Hepatocyte (in vitro differentiated cells): ENCODE results near the gene FBXL13. TPM values are rescaled to one million over a fixed set of nuclear protein-coding genes. Genes with fewer than 3 reads are reported as not detected.
"Not testable (repeated sequence)": the region's sequence is repeated elsewhere in the genome, so short reads cannot be mapped to it uniquely, and the experiment has no call there.

Experiments
- DNase-seq: peaks from one replicate; pipeline ENCODE4 v3.0.0-alpha.2; 2016; ENCODE audit warnings: low spot score
- H2AFZ ChIP-seq: fragments of 200-600 bp; sonication (generic); 2 replicates; pipeline ENCODE4 v1.6.0; 2016; ENCODE audit warnings: antibody characterized with exemption, mild to moderate bottlenecking
- H3K27ac ChIP-seq: fragments of 200-600 bp; sonication (generic); 2 replicates; pipeline ENCODE4 v1.5.1; 2016; ENCODE audit warnings: mild to moderate bottlenecking
- H3K27me3 ChIP-seq: fragments of 200-600 bp; sonication (generic); 2 replicates; pipeline ENCODE4 v1.6.1; 2016
- H3K36me3 ChIP-seq: fragments of 200-600 bp; sonication (generic); replicated peaks from 2 replicates; pipeline ENCODE4 v1.5.1; 2016; ENCODE audit warnings: low read depth; ENCODE audit not compliant: insufficient read depth
- H3K4me1 ChIP-seq: fragments of 200-600 bp; sonication (generic); 2 replicates; pipeline ENCODE4 v1.5.1; 2016; ENCODE audit warnings: mild to moderate bottlenecking, moderate library complexity; ENCODE audit not compliant: insufficient read depth
- H3K4me2 ChIP-seq: fragments of 200-600 bp; sonication (generic); 2 replicates; pipeline ENCODE4 v1.6.0; 2016
- H3K4me3 ChIP-seq: fragments of 200-600 bp; sonication (generic); 2 replicates; pipeline ENCODE4 v1.5.1; 2016; ENCODE audit warnings: mild to moderate bottlenecking
- H3K79me2 ChIP-seq: fragments of 200-600 bp; sonication (generic); 2 replicates; pipeline ENCODE4 v1.6.0; 2017; ENCODE audit warnings: mild to moderate bottlenecking
- H3K9me2 ChIP-seq: fragments of 200-600 bp; sonication (generic); replicated peaks from 2 replicates; pipeline ENCODE4 v1.6.0; 2017; ENCODE audit warnings: mild to moderate bottlenecking; ENCODE audit not compliant: insufficient read depth
- H3K9me3 ChIP-seq: fragments of 200-600 bp; sonication (generic); 2 replicates; pipeline ENCODE4 v1.5.1; 2016; ENCODE audit warnings: low read depth, mild to moderate bottlenecking
- H4K20me1 ChIP-seq: fragments of 200-600 bp; sonication (generic); 2 replicates; pipeline ENCODE4 v1.6.0; 2016; ENCODE audit warnings: mild to moderate bottlenecking; ENCODE audit not compliant: insufficient read depth, poor library complexity, severe bottlenecking
- EZH2 ChIP-seq: fragments of 200-600 bp; sonication (generic); IDR thresholded peaks from 2 replicates; pipeline ENCODE4 v1.6.1; 2016; ENCODE audit warnings: antibody characterized with exemption, mild to moderate bottlenecking, borderline replicate concordance
- EZH2phosphoT487 ChIP-seq: fragments of 200-600 bp; sonication (generic); IDR thresholded peaks from one replicate; pipeline ENCODE4 v1.6.1; 2018; ENCODE audit warnings: antibody characterized with exemption, mild to moderate bottlenecking, low read depth, moderate library complexity; ENCODE audit not compliant: unreplicated experiment, severe bottlenecking
- WGBS: methylation state at CpG from one replicate; pipeline ENCODE4 v1.1.6; 2016; ENCODE audit warnings: low lambda C conversion rate; ENCODE audit errors: missing lambda C conversion rate; 5-methylcytosine and 5-hydroxymethylcytosine counted together
- polyA plus RNA-seq: library from polyadenylated mRNA; unstranded; fragments of >200 nt; fragmentation: Nextera tagmentation; extraction: Ambion mirVana; gene quantifications from 2 replicates; pipeline ENCODE4 v1.2.1, GENCODE V29; 2016
- total RNA-seq: library from RNA; depleted of rRNA; stranded (reverse); fragments of >200 nt; gene quantifications from 2 replicates; pipeline ENCODE4 v1.2.3, GENCODE V29; 2014
- TF ChIP-seq, protein P1 (sequence below): fragments of 200-600 bp; sonication (generic); IDR thresholded peaks from 2 replicates; pipeline ENCODE4 v1.5.1; 2016; ENCODE audit warnings: antibody characterized with exemption, mild to moderate bottlenecking; ENCODE audit not compliant: poor library complexity

Gene FBXL13
- total and polyA plus RNA-seq, 2 experiments from 2014 or later: 0.30 to 1.8 TPM

DNA sequence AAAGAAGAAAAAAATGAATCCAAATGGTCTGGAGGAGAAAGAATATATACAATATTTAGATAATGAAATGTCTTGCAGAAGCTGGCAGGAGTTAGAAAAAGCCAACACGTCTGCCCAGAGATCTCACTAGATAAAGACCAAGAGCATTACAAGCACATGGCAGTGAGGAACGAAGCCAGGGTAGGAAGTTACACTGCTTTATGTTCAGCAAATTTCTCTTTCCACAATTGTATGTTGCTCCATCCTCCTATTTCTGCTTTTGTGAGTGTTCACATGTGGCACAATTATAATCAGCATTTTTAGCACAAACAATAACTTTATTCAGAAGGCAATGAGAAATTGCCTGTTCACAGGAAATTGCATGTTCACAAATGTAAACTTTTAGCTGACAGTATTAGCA lies 108.1 kb downstream of the FBXL13 start:
- Histone ChIP-seq H3K4me2 (no peak overlapping the region), H2AFZ (no peak overlapping the region), H3K4me1 (no peaks in the 10 kb centered on the region), H3K4me3 (no peak overlapping the region), H3K27ac (no peak overlapping the region), H4K20me1 (no peaks in the 10 kb centered on the region), H3K9me3 (no peaks in the 10 kb centered on the region), H3K9me2 (no peaks in the 10 kb centered on the region), H3K79me2 (no peaks in the 10 kb centered on the region), H3K27me3 (no peaks in the 10 kb centered on the region), H3K36me3 (no peaks in the 10 kb centered on the region)
- TF ChIP-seq, protein P1, sequence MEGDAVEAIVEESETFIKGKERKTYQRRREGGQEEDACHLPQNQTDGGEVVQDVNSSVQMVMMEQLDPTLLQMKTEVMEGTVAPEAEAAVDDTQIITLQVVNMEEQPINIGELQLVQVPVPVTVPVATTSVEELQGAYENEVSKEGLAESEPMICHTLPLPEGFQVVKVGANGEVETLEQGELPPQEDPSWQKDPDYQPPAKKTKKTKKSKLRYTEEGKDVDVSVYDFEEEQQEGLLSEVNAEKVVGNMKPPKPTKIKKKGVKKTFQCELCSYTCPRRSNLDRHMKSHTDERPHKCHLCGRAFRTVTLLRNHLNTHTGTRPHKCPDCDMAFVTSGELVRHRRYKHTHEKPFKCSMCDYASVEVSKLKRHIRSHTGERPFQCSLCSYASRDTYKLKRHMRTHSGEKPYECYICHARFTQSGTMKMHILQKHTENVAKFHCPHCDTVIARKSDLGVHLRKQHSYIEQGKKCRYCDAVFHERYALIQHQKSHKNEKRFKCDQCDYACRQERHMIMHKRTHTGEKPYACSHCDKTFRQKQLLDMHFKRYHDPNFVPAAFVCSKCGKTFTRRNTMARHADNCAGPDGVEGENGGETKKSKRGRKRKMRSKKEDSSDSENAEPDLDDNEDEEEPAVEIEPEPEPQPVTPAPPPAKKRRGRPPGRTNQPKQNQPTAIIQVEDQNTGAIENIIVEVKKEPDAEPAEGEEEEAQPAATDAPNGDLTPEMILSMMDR: no peak
- TF ChIP-seq EZH2 (no peak), EZH2phosphoT487 (no peak)
- WGBS: 78% methylated on average over 2 of the region's 2 CpGs
- no peak for DNase-seq

DNA sequence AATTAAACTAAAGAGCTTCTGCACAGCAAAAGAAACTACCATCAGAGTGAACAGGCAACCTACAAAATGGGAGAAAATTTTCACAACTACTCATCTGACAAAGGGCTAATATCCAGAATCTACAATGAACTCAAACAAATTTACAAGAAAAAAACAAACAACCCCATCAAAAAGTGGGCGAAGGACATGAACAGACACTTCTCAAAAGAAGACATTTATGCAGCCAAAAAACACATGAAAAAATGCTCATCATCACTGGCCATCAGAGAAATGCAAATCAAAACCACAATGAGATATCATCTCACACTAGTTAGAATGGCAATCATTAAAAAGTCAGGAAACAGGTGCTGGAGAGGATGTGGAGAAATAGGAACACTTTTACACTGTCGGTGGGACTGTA lies 112.6 kb downstream of the FBXL13 start:
- 80% methylated on average over 1 of the region's 2 CpGs for WGBS
- H3K9me2 ChIP-seq: not testable (repeated sequence)

DNA sequence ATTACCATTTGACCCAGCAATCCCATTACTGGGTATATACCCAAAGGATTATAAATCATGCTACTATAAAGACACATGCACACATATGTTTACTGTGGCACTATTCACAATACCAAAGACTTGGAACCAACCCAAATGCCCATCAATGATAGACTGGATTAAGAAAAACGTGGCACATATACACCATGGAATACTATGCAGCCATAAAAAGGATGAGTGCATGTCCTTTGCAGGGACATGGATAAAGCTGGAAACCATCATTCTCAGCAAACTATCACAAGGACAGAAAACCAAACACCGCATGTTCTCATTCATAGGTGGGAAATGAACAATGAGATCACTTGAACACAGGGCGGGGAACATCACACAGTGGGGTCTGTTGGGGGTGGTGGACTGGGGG lies 116.6 kb downstream of the FBXL13 start:
- not testable (repeated sequence) for H3K4me2 ChIP-seq, H3K4me3 ChIP-seq, DNase-seq, H3K79me2 ChIP-seq, H3K9me2 ChIP-seq, H4K20me1 ChIP-seq, H3K27ac ChIP-seq, H3K4me1 ChIP-seq, H3K27me3 ChIP-seq, H3K9me3 ChIP-seq, H3K36me3 ChIP-seq, H2AFZ ChIP-seq
- 90% methylated on average over 3 of the region's 3 CpGs for WGBS

More for the DNA sequence above, 112.6 kb downstream of the FBXL13 start:
- not testable (repeated sequence) for H3K79me2 ChIP-seq, H3K4me1 ChIP-seq, H3K36me3 ChIP-seq, H3K4me2 ChIP-seq, H4K20me1 ChIP-seq, H2AFZ ChIP-seq, H3K27ac ChIP-seq, H3K4me3 ChIP-seq, DNase-seq, H3K27me3 ChIP-seq, H3K9me3 ChIP-seq

DNA sequence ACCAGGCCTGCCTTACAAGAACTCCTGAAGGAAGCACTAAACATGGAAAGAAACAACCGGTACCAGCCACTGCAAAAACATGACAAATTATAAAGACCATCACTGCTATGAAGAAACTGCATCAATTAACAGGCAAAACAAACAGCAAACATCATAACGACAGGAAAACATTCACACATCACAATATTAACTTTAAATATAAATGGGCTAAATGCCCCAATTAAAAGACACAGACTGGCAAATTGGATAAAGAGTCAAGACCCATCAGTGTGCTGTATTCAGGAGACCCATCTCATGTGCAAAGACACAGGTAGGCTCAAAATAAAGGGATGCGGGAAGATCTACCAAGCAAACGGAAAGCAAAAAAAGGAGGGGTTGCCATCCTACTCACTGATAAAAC lies 120.2 kb downstream of the FBXL13 start:
- H3K27ac ChIP-seq, H3K4me2 ChIP-seq, DNase-seq, H3K9me3 ChIP-seq, H3K4me3 ChIP-seq, H2AFZ ChIP-seq, H3K9me2 ChIP-seq, H3K36me3 ChIP-seq, H4K20me1 ChIP-seq, H3K79me2 ChIP-seq, H3K4me1 ChIP-seq, H3K27me3 ChIP-seq: not testable (repeated sequence)
- 72% methylated on average over 4 of the region's 4 CpGs for WGBS

DNA sequence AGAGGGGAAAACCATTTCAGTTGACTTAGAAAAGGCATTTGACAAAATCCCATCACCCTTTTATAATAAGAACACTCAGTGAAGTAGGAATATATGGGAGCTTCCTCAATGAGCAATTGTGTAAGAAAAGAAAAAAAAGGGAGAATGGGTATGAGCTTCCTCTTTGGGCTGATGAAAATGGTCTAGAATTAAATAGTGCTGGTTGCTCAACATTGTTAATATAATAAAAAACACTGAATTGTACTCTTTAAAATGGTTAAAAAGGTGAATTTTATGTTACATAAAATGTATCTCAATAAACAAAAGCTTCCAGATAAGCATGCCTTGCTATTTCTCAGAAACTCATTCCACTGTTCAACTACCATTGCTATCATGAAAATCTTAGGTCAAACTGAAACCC lies 121.2 kb downstream of the FBXL13 start:
- no peaks in the 10 kb centered on the region for H4K20me1 ChIP-seq
- H3K79me2 ChIP-seq: no peaks in the 10 kb centered on the region
- TF ChIP-seq EZH2 (no peak), EZH2phosphoT487 (no peak)
- TF ChIP-seq, protein P1: no peak
- H3K27ac ChIP-seq: no peak overlapping the region
- no peaks in the 10 kb centered on the region for H3K27me3 ChIP-seq
- no peak overlapping the region for H2AFZ ChIP-seq
- H3K4me2 ChIP-seq: no peak overlapping the region
- H3K4me3 ChIP-seq: no peak overlapping the region
- no peaks in the 10 kb centered on the region for H3K9me2 ChIP-seq
- no peaks in the 10 kb centered on the region for H3K9me3 ChIP-seq
- no peaks in the 10 kb centered on the region for H3K36me3 ChIP-seq
- DNase-seq: no peak
- no peaks in the 10 kb centered on the region for H3K4me1 ChIP-seq
